HG03378 (cell line): ENCODE data around the gene TVP23A.
"Not testable (repeated sequence)": the region's sequence is repeated elsewhere in the genome, so short reads cannot be mapped to it uniquely, and the experiment has no call there.

ENCODE experiments used
- ATAC-seq: cut with Tn5 transposase; IDR thresholded peaks from one replicate; pipeline ENCODE4 v1.9.1; 2021; ENCODE audit warnings: mild to moderate bottlenecking, moderate library complexity; ENCODE audit not compliant: unreplicated experiment

TVP23A gene

DNA sequence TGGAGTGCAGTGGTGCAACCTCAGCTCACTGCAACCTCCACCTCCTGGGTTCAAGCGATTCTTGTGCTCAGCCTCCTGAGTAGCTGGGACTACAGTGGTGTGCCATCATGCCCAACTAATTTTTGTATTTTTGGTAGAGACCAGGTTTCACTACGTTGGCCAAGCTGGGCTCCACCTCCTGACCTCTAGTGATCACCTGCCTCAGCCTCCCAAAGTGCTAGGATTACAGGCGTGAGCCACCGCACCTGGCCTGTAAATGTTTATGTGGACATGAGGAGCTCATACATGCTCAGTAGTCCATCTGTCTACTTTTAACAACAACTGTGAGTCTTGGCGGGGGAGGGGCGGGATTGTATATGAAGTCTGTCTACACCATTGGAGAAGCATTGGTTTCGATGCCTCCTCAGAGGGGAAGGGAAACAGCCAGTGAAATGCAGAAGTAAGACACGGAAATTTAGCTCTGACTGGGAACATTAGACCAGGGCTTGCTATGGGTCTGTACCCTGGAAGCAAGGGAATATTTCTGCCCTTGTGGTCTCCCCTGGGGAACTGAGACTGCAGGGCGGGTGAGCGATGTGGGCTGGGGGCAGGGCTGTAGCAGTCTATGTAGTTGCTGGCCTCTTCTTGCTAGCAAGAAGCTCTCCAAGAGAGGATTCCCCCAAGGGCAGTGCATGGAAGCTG, 65.6 kb downstream of the TVP23A start:
- ATAC-seq = peak; percentile 40

DNA sequence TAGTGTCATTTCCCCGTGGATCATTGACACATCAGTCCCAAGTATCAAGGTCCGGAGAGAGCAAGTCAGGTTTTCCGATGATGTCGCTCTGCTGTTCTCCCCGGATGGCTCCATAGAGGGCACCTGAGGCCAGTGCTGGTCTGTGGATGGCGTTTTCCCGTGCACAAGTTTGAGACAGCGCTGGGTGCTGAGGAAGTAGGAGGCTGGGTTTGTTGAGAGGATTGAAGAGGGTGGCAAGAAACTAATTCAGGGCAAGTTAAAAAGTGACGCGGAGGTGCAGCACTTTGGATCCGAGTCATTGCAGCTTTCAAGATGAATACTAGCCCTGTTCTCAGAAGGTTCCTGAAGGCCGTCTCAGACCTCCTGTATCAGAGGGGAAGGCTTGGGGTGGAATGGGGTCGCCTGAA, 67.3 kb downstream of the TVP23A start:
- no peak for ATAC-seq

DNA sequence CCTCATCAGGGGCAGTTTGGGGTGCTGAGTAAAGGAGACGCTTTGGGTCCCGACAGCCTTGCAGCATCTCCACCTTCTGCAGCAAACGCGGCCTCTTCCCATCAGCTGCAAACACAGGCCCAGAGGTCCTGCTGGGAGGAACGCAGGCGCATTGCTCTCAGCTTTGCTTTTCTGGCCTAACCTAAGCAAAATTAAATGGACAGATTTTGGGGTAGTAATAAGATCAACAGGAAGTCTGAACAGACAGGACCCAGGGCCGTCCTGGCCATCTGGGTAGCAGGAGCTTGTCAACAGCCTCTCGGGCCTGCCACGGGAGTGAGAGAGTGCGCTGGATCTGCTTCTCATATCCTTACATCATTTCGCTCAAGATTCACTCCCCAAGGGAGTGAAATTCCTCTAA, 67.8 kb downstream of the TVP23A start:
- ATAC-seq = no peak

DNA sequence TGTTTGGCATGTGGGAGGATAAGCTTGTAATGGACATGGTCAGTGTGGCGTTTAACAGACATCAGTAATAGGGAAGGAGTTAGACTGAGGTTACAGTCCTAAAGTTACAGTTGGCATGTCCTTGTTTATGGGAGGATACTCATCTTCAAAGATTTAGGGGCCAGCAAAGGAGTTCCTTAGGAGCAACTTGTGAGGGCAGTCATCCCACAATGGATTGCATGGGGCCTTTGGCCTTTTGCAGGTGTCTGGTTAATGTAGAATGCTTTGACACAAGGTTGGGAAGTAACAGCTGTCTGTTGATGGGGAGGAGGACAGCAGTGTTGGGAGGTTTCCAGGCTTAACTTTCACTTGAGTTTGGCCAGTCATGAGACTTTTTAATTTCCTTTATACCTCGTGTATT, 72.8 kb downstream of the TVP23A start:
- no peak for ATAC-seq

DNA sequence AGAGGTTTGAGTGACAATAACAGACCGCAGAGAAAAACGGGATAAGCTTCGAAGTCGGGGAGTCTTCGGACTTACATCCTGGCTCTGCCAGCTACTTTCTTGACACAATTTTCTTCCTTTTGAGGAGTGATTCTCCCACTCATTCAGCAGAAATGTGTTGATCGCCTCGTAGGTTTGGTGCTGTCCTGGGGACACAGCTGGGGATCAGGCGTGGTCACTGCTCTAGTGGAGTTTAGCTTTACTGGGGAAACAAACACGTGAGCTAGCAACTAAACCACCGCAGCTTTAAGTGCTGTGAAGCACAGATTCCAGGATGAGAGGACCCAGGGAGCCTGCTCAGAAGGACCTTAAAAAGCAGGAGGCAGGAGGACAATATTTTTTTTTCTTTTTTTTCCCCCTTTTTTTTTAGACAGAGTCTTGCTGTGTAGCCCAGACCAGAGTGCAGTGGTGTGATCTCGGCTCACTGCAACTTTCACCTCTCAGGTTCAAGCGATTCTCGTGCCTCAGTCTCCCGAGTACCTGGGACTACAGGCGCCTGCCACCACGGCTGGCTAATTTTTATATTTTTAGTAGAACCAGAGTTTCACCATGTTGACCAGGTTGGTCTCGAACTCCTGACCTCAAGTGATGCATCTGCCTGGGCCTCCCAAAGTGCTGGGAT, 74.1 kb downstream of the TVP23A start:
- ATAC-seq = no peak

DNA sequence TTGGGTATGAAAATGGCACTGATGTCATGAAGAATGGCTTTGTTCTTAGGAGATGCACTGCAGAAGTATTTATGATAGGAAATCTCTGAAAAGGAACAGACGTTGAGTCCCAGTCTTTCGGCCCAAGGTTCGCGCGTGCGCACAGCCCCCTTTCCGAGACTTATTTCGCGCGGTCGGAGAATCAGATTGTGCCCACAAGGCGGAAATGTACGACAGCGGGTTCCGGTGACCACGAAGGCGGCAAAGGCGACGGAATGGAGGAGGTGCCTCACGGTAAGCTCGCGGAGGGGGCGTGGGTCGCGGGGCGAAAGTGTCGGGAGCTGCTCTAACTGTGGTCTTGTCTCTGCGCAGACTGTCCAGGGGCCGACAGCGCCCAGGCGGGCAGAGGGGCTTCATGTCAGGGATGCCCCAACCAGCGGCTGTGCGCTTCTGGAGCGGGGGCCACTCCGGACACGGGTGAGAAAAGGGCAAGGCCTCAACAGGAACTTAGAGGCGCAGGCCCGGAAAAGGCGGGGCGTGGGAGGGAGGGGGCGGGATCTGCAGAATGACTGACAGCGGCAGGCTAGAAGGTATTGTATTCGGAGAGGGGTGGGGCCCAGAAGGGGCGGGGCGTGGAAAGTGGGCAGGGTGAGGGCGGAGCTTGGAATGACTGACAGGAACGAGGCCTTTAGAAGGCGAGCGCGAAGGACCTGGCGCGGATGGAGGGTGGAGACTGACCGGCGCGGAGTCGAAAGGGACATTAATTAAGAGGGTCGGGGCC, 74.8 kb downstream of the TVP23A start, which contains the start of gene NUBP1:
NUBP1 (plus strand) TSS at position 233 of the 760 bp plus-strand sequence; CDS start at position 255, 22 bp downstream.
- ATAC-seq = peak; percentile 64

DNA sequence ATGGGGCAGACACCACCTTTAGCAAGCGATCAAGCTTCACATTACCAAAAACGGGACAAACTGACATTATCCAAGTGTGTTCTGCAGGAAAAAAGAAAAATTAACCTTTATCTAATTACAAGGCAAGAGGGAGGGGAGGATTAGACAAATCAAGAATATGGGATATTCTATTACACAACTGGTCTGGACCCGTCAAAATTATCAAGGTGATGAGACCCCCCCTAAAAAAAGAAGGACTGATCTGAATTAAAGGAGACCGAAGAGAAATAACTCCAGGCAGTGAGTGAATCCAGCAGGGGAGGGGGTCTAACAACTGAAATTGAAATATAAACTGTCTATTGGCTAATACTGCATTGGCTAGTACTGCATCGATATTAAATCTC, 75.4 kb downstream of the TVP23A start:
- ATAC-seq = no peak

DNA sequence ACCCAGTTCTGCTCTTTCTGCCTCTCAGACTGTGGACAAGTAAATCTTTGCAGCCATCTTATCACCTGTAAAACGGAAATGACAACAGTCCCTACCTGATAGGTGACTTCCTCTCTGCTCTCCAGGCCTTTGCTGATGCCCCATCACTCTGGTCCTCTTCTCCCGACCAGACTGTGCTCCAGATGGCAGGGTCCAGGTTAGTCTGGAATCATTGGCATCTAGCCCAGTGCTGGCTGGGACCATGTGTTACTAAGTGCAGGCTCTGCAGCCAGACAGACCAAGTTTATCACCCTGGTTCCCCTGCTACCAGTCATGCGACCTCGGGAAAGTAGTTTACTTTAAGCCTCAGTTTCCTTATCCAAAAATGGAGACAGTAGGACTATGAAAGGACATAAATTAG, 76.8 kb downstream of the TVP23A start:
- ATAC-seq = no peak

DNA sequence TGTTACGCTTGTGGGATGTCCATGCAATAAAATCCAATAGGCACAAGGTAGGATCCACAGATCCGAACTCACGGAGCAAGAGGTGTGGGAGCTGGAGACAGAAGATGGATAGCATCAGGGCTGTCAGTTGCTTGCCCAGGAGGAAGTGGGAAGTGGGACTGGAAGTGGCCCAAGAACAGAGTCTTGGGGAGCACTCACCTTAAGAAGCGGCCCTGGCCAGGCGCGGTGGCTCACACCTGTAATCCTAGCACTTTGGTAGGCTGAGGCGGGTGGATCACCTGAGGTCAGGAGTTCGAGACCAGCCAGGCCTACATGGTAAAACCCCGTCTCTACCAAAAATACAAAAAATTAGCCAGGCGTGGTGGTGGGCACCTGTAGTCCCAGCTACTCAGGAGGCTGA, 77.3 kb downstream of the TVP23A start:
- ATAC-seq = not testable (repeated sequence)

DNA sequence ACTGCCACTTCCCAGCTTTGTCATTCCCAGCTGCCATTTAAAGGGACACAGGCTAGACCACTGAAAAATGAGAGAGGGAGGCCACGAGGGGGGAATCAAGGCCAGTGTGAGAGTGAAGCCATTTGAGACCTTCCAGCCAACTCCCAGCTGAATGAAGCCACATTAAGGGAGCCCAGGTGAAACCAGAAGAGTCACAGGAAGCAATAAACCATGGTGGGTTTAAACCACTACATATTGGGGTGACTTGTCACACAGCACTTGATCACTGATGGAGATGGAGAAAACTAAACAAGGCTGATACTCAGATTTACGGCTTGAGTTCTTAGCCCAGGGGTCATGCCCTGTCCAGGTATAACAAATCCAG, 77.8 kb downstream of the TVP23A start:
- ATAC-seq = no peak

DNA sequence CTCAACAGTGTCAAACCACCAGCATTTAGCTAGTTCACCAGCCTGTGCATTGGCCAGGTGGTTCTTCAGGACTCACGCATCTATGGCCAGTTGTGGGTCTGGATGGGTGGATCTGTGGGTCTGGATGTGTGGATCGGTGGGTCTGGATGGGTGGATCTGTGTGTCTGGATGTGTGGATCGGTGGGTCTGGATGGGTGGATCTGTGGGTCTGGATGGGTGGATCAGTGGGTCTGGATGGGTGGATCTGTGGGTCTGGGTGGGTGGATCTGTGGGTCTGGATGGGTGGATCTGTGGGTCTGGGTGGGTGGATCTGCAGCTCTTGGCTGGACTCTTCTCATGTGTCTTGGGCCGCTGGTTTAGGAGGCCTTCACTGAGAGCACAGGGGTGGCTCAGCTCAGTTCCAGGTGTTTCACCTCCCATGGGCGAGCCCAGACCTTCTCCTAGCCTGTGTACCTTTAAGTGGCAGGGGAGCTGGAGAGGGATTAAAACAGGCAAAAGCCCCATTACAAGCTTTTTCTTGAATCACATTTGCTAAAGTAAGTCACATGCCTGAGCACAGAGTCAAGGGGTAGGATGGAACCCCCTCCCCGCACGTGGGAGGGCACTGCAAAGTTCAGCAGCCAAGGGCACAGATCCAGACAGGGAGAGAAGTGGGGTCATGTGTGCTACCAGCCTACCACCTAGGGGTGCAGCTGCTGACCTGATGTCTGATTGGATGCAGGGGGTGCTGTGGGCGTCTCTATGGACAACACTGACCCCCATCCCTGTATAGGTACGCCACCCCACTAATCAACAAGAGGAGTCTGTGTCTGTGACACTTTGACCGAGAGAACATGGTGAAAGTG, 78.4 kb downstream of the TVP23A start:
- no peak for ATAC-seq

DNA sequence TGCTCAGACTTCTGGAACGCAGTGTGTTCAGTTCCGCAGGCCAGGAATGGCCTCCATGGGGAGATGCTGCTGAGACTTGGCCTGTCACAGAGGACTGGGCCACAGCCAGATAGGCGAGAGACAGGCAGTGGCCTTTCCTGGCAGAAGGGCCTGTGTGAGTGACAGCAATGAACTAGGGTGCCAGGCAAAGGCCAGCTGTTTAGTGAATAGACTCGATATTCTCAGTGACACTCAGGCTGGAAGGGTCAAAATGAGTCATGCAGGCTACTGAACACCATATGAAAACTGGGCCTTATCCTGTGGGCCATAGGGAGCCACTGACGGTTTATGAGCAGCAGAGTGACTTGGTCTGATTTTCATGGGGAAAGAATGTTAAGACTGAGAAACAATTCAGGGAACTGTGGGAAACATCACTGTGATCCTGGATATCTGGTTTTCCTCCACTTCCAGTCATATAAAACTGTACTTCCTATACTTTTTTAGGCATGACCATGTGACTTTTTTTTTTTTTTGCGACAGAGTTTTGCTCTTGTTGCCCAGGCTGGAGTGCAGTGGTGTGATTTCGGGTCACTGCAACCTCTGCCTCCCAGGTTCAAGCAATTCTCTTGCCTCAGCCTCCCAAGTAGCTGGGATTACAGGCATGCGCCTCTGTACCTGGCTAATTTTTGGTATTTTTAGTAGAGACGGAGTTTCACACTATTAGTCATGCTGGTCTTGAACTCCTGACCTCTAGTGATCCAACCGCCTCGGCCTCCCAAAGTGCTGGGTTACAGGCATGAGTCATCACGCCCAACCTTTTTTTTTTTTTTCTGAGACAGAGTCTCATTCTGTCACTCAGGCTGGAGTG, 80.1 kb downstream of the TVP23A start:
- ATAC-seq = peak; percentile 73

DNA sequence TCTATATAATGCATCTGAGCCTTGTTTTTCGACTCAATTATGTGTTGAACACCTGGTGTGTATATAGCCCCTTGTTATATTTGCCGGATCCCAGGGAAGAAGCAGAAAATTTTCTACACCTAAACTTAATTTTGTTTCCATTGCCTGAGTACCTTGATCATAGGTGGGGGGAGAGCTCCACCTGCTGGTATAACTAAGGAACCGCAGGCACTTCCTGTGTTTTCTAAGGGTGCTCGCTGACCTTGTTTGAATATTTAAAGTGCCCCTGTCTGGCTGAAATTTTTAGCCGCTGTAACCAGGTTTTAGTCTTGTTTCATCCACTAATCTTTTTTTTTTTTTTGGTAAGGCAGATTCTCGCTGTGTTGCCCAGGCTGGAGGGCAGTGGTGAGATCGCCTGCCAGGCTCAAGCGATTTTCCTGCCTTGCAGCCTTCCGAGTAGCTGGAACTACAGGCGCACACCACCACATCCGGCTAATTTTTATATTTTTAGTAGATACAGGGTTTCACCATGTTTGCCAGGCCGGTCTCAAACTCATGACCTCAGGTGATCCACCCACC, 81.4 kb downstream of the TVP23A start:
- ATAC-seq = peak; percentile 36

DNA sequence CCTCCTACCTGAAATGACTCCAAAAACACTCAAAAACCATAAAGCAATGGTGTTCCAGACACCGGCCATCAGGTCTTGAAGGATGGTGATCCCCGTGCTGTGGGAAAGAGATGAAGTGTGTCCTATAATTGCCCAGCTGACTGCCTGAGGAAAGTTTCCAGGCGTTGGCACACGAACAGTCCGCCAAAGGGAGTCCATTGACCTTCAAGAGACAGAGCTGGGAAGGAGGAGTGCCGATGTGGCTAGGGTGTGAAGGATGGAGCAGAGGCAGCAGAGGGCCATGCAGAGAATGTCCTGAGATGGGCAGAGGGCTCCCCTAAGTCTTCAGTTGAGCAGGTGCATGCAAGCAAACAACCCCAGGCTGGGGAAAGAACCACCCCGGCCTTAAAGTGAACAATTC, 86.8 kb downstream of the TVP23A start:
- no peak for ATAC-seq

DNA sequence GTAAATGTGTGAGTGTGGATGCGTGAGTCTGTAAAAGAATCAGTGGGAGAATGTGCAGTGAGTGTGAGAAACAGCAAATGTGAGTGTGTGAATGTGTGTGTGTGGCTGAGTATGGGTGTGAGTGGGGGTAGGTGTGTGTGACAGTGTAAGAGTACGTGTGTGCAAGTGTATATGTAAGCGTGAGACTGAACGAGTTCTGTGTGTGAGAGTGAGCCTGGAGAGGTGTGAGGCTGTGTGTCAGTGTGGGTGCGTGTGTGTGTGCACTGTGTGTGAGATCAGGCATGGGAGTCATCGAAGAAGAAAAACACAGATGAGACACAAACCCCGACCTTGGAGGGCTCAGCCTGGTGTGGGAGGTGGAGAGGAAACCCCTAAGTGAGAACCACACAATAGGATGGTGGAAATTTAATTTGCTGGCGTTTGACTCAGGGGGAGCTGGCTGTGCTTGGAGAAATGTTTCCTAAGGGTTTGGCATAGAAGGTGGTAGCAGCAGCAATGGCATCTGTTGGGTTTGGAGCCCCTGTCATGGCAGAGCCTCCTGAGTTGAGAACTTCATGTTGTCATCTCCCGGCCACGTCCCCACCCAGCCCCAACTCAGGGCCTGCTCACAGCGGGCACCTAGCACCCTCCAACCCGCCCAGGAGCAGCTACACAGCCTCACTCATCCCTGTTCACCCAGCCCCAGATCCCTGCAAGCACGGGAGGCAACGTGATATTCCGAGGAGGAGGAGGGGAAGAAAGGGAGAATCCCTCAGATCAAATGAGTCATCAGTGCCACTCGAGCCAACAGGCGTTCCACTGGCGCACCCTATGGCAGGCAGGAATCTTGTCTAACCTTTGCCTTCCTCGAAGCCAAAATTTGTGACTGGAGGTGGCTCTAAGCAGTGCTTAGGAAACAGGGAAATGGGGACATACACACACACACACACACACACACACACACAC, 89.2 kb downstream of the TVP23A start:
- ATAC-seq = no peak

DNA sequence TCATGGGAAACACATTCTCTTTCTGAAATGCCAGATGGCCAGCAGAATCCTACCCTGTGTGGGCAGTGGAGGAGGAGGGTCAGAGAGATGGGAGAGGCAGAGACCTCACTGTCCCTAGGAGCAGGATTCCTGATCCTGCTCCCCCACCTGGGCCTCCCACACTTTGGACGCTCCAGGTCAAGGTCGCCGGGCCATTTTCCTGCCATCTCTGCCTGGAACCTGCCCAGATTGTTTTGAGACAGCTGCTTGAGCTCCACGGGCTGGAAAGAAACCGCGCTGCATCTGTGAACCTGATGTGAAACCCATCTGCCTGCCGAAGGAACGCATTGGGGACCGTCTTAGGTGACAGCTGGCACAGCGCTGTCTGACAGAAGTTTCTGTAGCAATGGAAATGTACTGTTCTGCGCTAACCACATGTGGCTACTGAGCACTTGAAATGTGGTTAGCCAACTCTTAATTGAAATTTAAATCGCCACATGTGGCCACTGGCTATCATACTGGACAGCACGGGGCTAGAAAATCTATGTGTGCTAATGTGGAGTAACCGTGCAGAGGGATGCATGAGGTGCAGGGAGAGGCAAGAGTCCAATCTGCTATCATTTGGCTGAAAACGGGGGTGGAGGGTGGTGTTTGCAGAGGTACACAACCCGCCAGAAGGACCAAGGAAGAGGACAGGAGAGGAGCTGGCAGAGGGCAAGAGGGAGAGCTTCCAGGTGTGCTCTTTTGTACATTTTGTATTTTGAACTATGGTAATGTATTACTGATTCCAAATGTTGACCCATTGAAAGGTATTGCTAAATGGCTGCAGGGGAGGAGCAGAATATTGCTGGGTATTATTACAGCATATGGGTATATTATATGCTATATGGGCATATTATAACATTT, 90.3 kb downstream of the TVP23A start:
- ATAC-seq = no peak
